HuH-7 (cell line): ENCODE measurements around the gene ZNF618.

ENCODE experiments used
- DNase-seq: peaks from one replicate; pipeline ENCODE4 v3.0.0; 2011; ENCODE audit warnings: low spot score

The ZNF618 gene

GRCh38 chr9:114099669-114100270 lies 223.7 kb downstream of the ZNF618 start:
- no peak for DNase-seq

- DNase-seq = no peak
Measured at GRCh38 chr9:114100536-114100935, 224.4 kb downstream of the ZNF618 start.

GRCh38 chr9:114102484-114102883 lies 226.4 kb downstream of the ZNF618 start:
- no peak for DNase-seq

- DNase-seq = no peak
Measured at GRCh38 chr9:114105236-114105635, 229.1 kb downstream of the ZNF618 start.
